CD4-positive, alpha-beta memory T cell (primary cell): ENCODE results near the gene SYNGR1. TPM values are rescaled to one million over a fixed set of nuclear protein-coding genes. Genes with fewer than 3 reads are reported as not detected.
A peak's percentile ranks its signal among the peaks of the same experiment; 100 is the strongest.
"Not testable (repeated sequence)": the region's sequence is repeated elsewhere in the genome, so short reads cannot be mapped to it uniquely, and the experiment has no call there.

Experiments used
- CTCF ChIA-PET: fragments of 350-600 bp; sonication (Branson Sonifier 250); formaldehyde crosslinking; loops from one replicate; lab custom pipeline; 2021; ENCODE audit warnings: inconsistent platforms; ENCODE audit not compliant: partially characterized antibody; lab: Charles Lee
- POLR2A ChIA-PET: fragments of 350-600 bp; sonication (Branson Sonifier 250); formaldehyde crosslinking; loops from one replicate; lab custom pipeline; 2021; ENCODE audit not compliant: partially characterized antibody; lab: Charles Lee
- DNase-seq, 5 donors: peaks; one replicate each; pipeline versions ENCODE4 v3.0.0 to v3.0.0-alpha.2; 2020 to 2022; ENCODE audit warnings: mixed read lengths in 1 of 5
- H3K27ac ChIP-seq: one replicate; pipeline ENCODE4 v1.7.0; 2013; ENCODE audit warnings: low read depth, low read length
- H3K27me3 ChIP-seq: 2 replicates; pipeline ENCODE4 v1.7.0; 2013; ENCODE audit warnings: mild to moderate bottlenecking, low read length, moderate library complexity; ENCODE audit not compliant: insufficient read depth
- H3K36me3 ChIP-seq: 2 replicates; pipeline ENCODE4 v1.7.0; 2013; ENCODE audit warnings: mild to moderate bottlenecking, low read length, moderate library complexity; ENCODE audit not compliant: insufficient read depth
- H3K4me1 ChIP-seq: 2 replicates; pipeline ENCODE4 v1.7.0; 2013; ENCODE audit warnings: mild to moderate bottlenecking, low read length, moderate library complexity; ENCODE audit not compliant: insufficient read depth
- H3K4me3 ChIP-seq, 2 donors: one replicate each; pipeline ENCODE4 v1.7.0; 2013; ENCODE audit warnings: low read length in 2 of 2, mild to moderate bottlenecking in 1 of 2
- H3K9me3 ChIP-seq, 2 donors: one replicate each; pipeline ENCODE4 v1.7.0; 2013; ENCODE audit warnings: low read length in 2 of 2, control low read depth in 1 of 2; ENCODE audit not compliant: control insufficient read depth in 1 of 2
- H3K27ac Mint-ChIP-seq, 7 donors: one replicate each; pipeline ENCODE4 v1.8.0; 2020 to 2021; ENCODE audit warnings: mixed read lengths in 7 of 7, mild to moderate bottlenecking in 6 of 7, inconsistent platforms in 3 of 7, moderate library complexity in 3 of 7
- H3K27me3 Mint-ChIP-seq, 2 donors: one replicate each; pipeline ENCODE4 v1.8.0; 2020 to 2021; ENCODE audit warnings: mixed read lengths in 2 of 2
- H3K36me3 Mint-ChIP-seq, 2 donors: one replicate each; pipeline ENCODE4 v1.8.0; 2020 to 2021; ENCODE audit warnings: mixed read lengths in 2 of 2, inconsistent platforms in 1 of 2, mild to moderate bottlenecking in 1 of 2
- H3K4me1 Mint-ChIP-seq, 4 donors: one replicate each; pipeline ENCODE4 v1.8.0; 2020 to 2021; ENCODE audit warnings: mixed read lengths in 4 of 4, mild to moderate bottlenecking in 1 of 4
- H3K4me3 Mint-ChIP-seq, 8 donors: one replicate each; pipeline ENCODE4 v1.8.0; 2020 to 2021; ENCODE audit warnings: mixed read lengths in 8 of 8, mild to moderate bottlenecking in 7 of 8, moderate library complexity in 6 of 8, inconsistent platforms in 3 of 8
- H3K9me3 Mint-ChIP-seq, 8 donors: one replicate each; pipeline ENCODE4 v1.8.0; 2020 to 2021; ENCODE audit warnings: mixed read lengths in 8 of 8, mild to moderate bottlenecking in 5 of 8, inconsistent platforms in 3 of 8, moderate library complexity in 1 of 8
- intact Hi-C: fragments of 100-400 bp; cut with micrococcal nuclease; formaldehyde crosslinking; loops from one replicate; pipeline ENCODE4 v1.15.1; 2023
- polyA plus RNA-seq, 2 donors: library from polyadenylated mRNA; unstranded; fragments of 300-500 nt; fragmentation: Illumina TruSeq; gene quantifications; one replicate each; pipeline ENCODE4 v1.2.3, GENCODE V29; 2021
- total RNA-seq, 2 experiments: library from RNA; stranded (reverse); gene quantifications; one replicate each; pipeline ENCODE4 v1.2.3, GENCODE V29; 2021

Gene SYNGR1
- total and polyA plus RNA-seq, 4 experiments from 2014 or later: 0.30 to 0.62 TPM; not detected in 2

- intact Hi-C loops: no loop called here
Measured at GRCh38 chr22:39408173-39408572, 58.4 kb downstream of the SYNGR1 start.

GRCh38 chr22:39408807-39409206, 59.0 kb downstream of the SYNGR1 start:
- intact Hi-C loops: no loop called here
- Mint-ChIP-seq H3K4me1 (peaks cover 35 to 59% (median 41%) of the 10 kb centered on the region in 4 donors), H3K36me3 (peaks cover 16 to 18% of the 10 kb centered on the region in 2 donors), H3K4me3 (no peak overlapping the region), H3K9me3 (no peaks in the 10 kb centered on the region), H3K27ac (peak overlapping the region in 1 of 7 donors; percentile 66), H3K27me3 (no peaks in the 10 kb centered on the region)
- ChIA-PET POLR2A (no interaction called here), CTCF (interaction anchor here (1.2 kb wide), 1 partner anchor 9 kb away, joined by 5 read pairs; the partner anchor contains the start of gene TAB1)
- no peaks in the 10 kb centered on the region for H3K27me3 ChIP-seq
- H3K9me3 ChIP-seq: no peaks in the 10 kb centered on the region
- no peak for DNase-seq
- no peak overlapping the region for H3K27ac ChIP-seq
- H3K36me3 ChIP-seq: no peaks in the 10 kb centered on the region
- H3K4me1 ChIP-seq: peaks cover 25% of the 10 kb centered on the region
- no peak overlapping the region for H3K4me3 ChIP-seq

More at GRCh38 chr22:39408173-39408572, 58.4 kb downstream of the SYNGR1 start:
- Mint-ChIP-seq H3K9me3 (no peaks in the 10 kb centered on the region), H3K36me3 (peaks cover 18 to 20% of the 10 kb centered on the region in 2 donors), H3K27me3 (no peaks in the 10 kb centered on the region), H3K4me3 (no peak overlapping the region), H3K27ac (peak overlapping the region in 1 of 7 donors; percentile 31), H3K4me1 (peaks cover 35 to 57% (median 42%) of the 10 kb centered on the region in 4 donors)
- Histone ChIP-seq H3K27me3 (no peaks in the 10 kb centered on the region), H3K36me3 (no peaks in the 10 kb centered on the region), H3K27ac (no peak overlapping the region), H3K9me3 (no peaks in the 10 kb centered on the region), H3K4me3 (no peak overlapping the region), H3K4me1 (peaks cover 19% of the 10 kb centered on the region)
- CTCF ChIA-PET: interaction anchor here (1.2 kb wide), 1 partner anchor 9 kb away, joined by 5 read pairs; the partner anchor contains the start of gene TAB1
- no peak for DNase-seq
- POLR2A ChIA-PET: no interaction called here

- peaks cover 10 to 14% of the 10 kb centered on the region in 2 donors for H3K36me3 Mint-ChIP-seq
- DNase-seq: no peak
- POLR2A ChIA-PET: no interaction called here
Measured at GRCh38 chr22:39409516-39410029, 59.8 kb downstream of the SYNGR1 start.

GRCh38 chr22:39410264-39410663, 60.5 kb downstream of the SYNGR1 start:
- Mint-ChIP-seq H3K9me3 (no peaks in the 10 kb centered on the region), H3K36me3 (peaks cover 5 to 12% of the 10 kb centered on the region in 2 donors), H3K4me1 (peaks cover 33 to 59% (median 42%) of the 10 kb centered on the region in 4 donors), H3K27ac (no peak overlapping the region), H3K27me3 (no peaks in the 10 kb centered on the region), H3K4me3 (no peak overlapping the region)
- H3K27ac ChIP-seq: no peak overlapping the region
- H3K36me3 ChIP-seq: peaks cover under 1% of the 10 kb centered on the region
- ChIA-PET POLR2A (interaction anchor here (0.9 to 1.5 kb wide), 2 partner anchors 10 to 119 kb away, joined by 3 read pairs; partner anchors contain the start of gene TAB1), CTCF (interaction anchor here (1.4 to 2.0 kb wide), 2 partner anchors 11 to 239 kb away, joined by 3 to 9 read pairs; partner anchors contain the start of gene TAB1)
- no peaks in the 10 kb centered on the region for H3K27me3 ChIP-seq
- intact Hi-C loops: no loop called here
- H3K4me1 ChIP-seq: peaks cover 32% of the 10 kb centered on the region
- H3K9me3 ChIP-seq: no peaks in the 10 kb centered on the region
- DNase-seq: no peak
- H3K4me3 ChIP-seq: no peak overlapping the region

More at GRCh38 chr22:39409516-39410029, 59.8 kb downstream of the SYNGR1 start:
- Histone ChIP-seq H3K4me1 (peaks cover 32% of the 10 kb centered on the region), H3K9me3 (no peaks in the 10 kb centered on the region), H3K27ac (no peak overlapping the region), H3K27me3 (no peaks in the 10 kb centered on the region), H3K4me3 (no peak overlapping the region), H3K36me3 (no peaks in the 10 kb centered on the region)
- intact Hi-C loops: no loop called here
- Mint-ChIP-seq H3K9me3 (no peaks in the 10 kb centered on the region), H3K27ac (peak overlapping the region in 1 of 7 donors; percentile 26), H3K4me1 (peaks cover 37 to 59% (median 42%) of the 10 kb centered on the region in 4 donors), H3K4me3 (no peak overlapping the region), H3K27me3 (no peaks in the 10 kb centered on the region)
- CTCF ChIA-PET: no interaction called here

- peak overlapping the region; percentile 72 to 92 (median 83) for H3K27ac Mint-ChIP-seq
- H3K36me3 ChIP-seq: peaks cover 17% of the 10 kb centered on the region
- H3K4me3 Mint-ChIP-seq: peak overlapping the region in 7 of 8 donors; percentile 37 to 86 (median 78)
- intact Hi-C loops: loop anchor here (1.0 kb wide), 2 partner anchors 13 to 109 kb away; partner anchors contain the start of gene TAB1
- peak overlapping the region; percentile 23 for H3K27ac ChIP-seq
- not testable (repeated sequence) for DNase-seq, H3K27me3 ChIP-seq, H3K9me3 ChIP-seq, H3K27me3 Mint-ChIP-seq, H3K36me3 Mint-ChIP-seq, H3K9me3 Mint-ChIP-seq
- ChIA-PET POLR2A (interaction anchor here (0.7 to 3.7 kb wide), 12 partner anchors 9 to 632 kb away, joined by 3 to 36 read pairs (median 4); partner anchors contain the start of genes ATF4, RPL3 and TAB1), CTCF (interaction anchor here (0.6 to 2.0 kb wide), 9 partner anchors 11 to 241 kb away, joined by 3 to 16 read pairs (median 4); partner anchors contain the start of genes RPL3 and TAB1)
- peak overlapping the region in 1 of 2 donors; percentile 30 for H3K4me3 ChIP-seq
- peaks cover 32% of the 10 kb centered on the region for H3K4me1 ChIP-seq
- H3K4me1 Mint-ChIP-seq: peaks cover 32 to 59% (median 40%) of the 10 kb centered on the region in 4 donors
Measured at GRCh38 chr22:39411828-39412365, 62.1 kb downstream of the SYNGR1 start.

GRCh38 chr22:39413204-39413603, 63.4 kb downstream of the SYNGR1 start:
- peak overlapping the region; percentile 39 to 83 (median 64) for H3K4me3 Mint-ChIP-seq
- H3K27ac ChIP-seq, intact Hi-C loops, H3K27me3 Mint-ChIP-seq, H3K9me3 Mint-ChIP-seq, H3K4me3 ChIP-seq, H3K27me3 ChIP-seq, H3K9me3 ChIP-seq: not testable (repeated sequence)
- peaks cover 26 to 48% (median 34%) of the 10 kb centered on the region in 4 donors for H3K4me1 Mint-ChIP-seq
- H3K36me3 Mint-ChIP-seq: peaks cover 10 to 14% of the 10 kb centered on the region in 2 donors
- DNase-seq: peak in 1 of 5 donors; percentile 6
- ChIA-PET POLR2A (interaction anchor here (0.5 to 3.7 kb wide), 4 partner anchors 11 to 1275 kb away, joined by 3 to 36 read pairs (median 4); partner anchors contain the start of gene TAB1), CTCF (interaction anchor here (0.6 to 1.9 kb wide), 5 partner anchors 14 to 588 kb away, joined by 3 to 16 read pairs (median 4); partner anchors contain the start of gene TAB1)
- peaks cover 32% of the 10 kb centered on the region for H3K4me1 ChIP-seq
- H3K27ac Mint-ChIP-seq: peak overlapping the region in 3 of 7 donors; percentile 53 to 80 (median 72)
- peaks cover 19% of the 10 kb centered on the region for H3K36me3 ChIP-seq

GRCh38 chr22:39414377-39414776, 64.6 kb downstream of the SYNGR1 start:
- H3K27ac ChIP-seq: no peak overlapping the region
- no peaks in the 10 kb centered on the region for H3K9me3 Mint-ChIP-seq
- DNase-seq: no peak
- H3K27me3 Mint-ChIP-seq: no peaks in the 10 kb centered on the region
- H3K4me1 Mint-ChIP-seq: peaks cover 26 to 42% (median 33%) of the 10 kb centered on the region in 4 donors
- no peaks in the 10 kb centered on the region for H3K9me3 ChIP-seq
- H3K4me1 ChIP-seq: peaks cover 32% of the 10 kb centered on the region
- ChIA-PET POLR2A (interaction anchor here (1.0 to 3.7 kb wide), 2 partner anchors 12 to 15 kb away, joined by 3 to 36 read pairs; partner anchors contain the start of gene TAB1), CTCF (no interaction called here)
- peak overlapping the region in 3 of 7 donors; percentile 30 to 47 (median 38) for H3K27ac Mint-ChIP-seq
- intact Hi-C loops: no loop called here
- H3K36me3 Mint-ChIP-seq: peaks cover 22 to 26% of the 10 kb centered on the region in 2 donors
- no peaks in the 10 kb centered on the region for H3K27me3 ChIP-seq
- peaks cover 31% of the 10 kb centered on the region for H3K36me3 ChIP-seq
- H3K4me3 ChIP-seq: no peak overlapping the region
- peak overlapping the region in 1 of 8 donors; percentile 35 for H3K4me3 Mint-ChIP-seq
